NCI-H2196 treated with DMSO at 0.1 percent for 48 hours (cell line): Measurements from ENCODE around the gene CAMSAP2.
A peak's percentile ranks its signal among the peaks of the same experiment; 100 is the strongest.
"Not testable (repeated sequence)": the region's sequence is repeated elsewhere in the genome, so short reads cannot be mapped to it uniquely, and the experiment has no call there.

Experiments used
- DNase-seq: peaks from one replicate; lab custom pipeline; 2025; ENCODE audit not compliant: unreplicated experiment; lab: John Stamatoyannopoulos, UW

The CAMSAP2 gene

GRCh38 chr1:200780545-200781369 is 42.1 kb downstream of the CAMSAP2 start:
- DNase-seq, result no peak

- no peak for DNase-seq
These were observed 45.2 kb downstream of the CAMSAP2 start for GRCh38 chr1:200783926-200784325.

- DNase-seq, result no peak
These were observed 45.9 kb downstream of the CAMSAP2 start for GRCh38 chr1:200784576-200784975.

GRCh38 chr1:200786788-200787187 is 48.1 kb downstream of the CAMSAP2 start:
- DNase-seq, result no peak

GRCh38 chr1:200787896-200788387 is 49.2 kb downstream of the CAMSAP2 start:
- no peak for DNase-seq

- DNase-seq, result not testable (repeated sequence)
These were observed 52.3 kb downstream of the CAMSAP2 start for GRCh38 chr1:200791012-200791411.

- DNase-seq, result no peak
These were observed 55.0 kb downstream of the CAMSAP2 start for GRCh38 chr1:200793677-200794076.

GRCh38 chr1:200794506-200795065 is 55.9 kb downstream of the CAMSAP2 start:
- no peak for DNase-seq

GRCh38 chr1:200795156-200795555 is 56.5 kb downstream of the CAMSAP2 start:
- no peak for DNase-seq

GRCh38 chr1:200802042-200802441 is 63.3 kb downstream of the CAMSAP2 start:
- DNase-seq, result no peak

- DNase-seq, result peak; percentile 53
These were observed 64.3 kb downstream of the CAMSAP2 start for GRCh38 chr1:200802865-200803512.

GRCh38 chr1:200805719-200806118 is 67.0 kb downstream of the CAMSAP2 start:
- no peak for DNase-seq

GRCh38 chr1:200808846-200809245 is 70.2 kb downstream of the CAMSAP2 start:
- DNase-seq, result no peak

GRCh38 chr1:200811704-200812103 is 73.0 kb downstream of the CAMSAP2 start:
- DNase-seq, result no peak

- DNase-seq, result not testable (repeated sequence)
These were observed 78.0 kb downstream of the CAMSAP2 start for GRCh38 chr1:200816624-200817224.

- no peak for DNase-seq
These were observed 79.6 kb downstream of the CAMSAP2 start for GRCh38 chr1:200818248-200818647.

- DNase-seq, result no peak
These were observed 81.0 kb downstream of the CAMSAP2 start for GRCh38 chr1:200819726-200820125.

GRCh38 chr1:200831091-200831490 is 92.4 kb downstream of the CAMSAP2 start:
- no peak for DNase-seq

GRCh38 chr1:200834383-200834782 is 95.7 kb downstream of the CAMSAP2 start:
- DNase-seq, result no peak

GRCh38 chr1:200836213-200836612 is 97.5 kb downstream of the CAMSAP2 start:
- DNase-seq, result no peak

GRCh38 chr1:200837931-200838571 is 99.4 kb downstream of the CAMSAP2 start:
- peak; percentile 11 for DNase-seq
